Activated CD4-positive, alpha-beta T cell treated with anti-CD3 and anti-CD28 coated beads for 4 hours (primary cell): ENCODE measurements around the gene HINT1.
A peak's percentile ranks its signal among the peaks of the same experiment; 100 is the strongest.

Experiments used
- DNase-seq, 2 donors: peaks; one replicate each; pipeline ENCODE4 v3.0.0-alpha.2; 2020

Gene HINT1

GRCh38 chr5:131109540-131110255 lies 55.4 kb downstream of the HINT1 start:
- DNase-seq, result peak; percentile 17 to 42
